GM21717 (cell line): ENCODE measurements around the gene ADGRA1.
"Not testable (repeated sequence)": the region's sequence is repeated elsewhere in the genome, so short reads cannot be mapped to it uniquely, and the experiment has no call there.

Source experiments
- ATAC-seq: cut with Tn5 transposase; IDR thresholded peaks from one replicate; pipeline ENCODE4 v1.9.1; 2021; ENCODE audit warnings: mild to moderate bottlenecking, moderate library complexity; ENCODE audit not compliant: unreplicated experiment

Gene ADGRA1, protein sequence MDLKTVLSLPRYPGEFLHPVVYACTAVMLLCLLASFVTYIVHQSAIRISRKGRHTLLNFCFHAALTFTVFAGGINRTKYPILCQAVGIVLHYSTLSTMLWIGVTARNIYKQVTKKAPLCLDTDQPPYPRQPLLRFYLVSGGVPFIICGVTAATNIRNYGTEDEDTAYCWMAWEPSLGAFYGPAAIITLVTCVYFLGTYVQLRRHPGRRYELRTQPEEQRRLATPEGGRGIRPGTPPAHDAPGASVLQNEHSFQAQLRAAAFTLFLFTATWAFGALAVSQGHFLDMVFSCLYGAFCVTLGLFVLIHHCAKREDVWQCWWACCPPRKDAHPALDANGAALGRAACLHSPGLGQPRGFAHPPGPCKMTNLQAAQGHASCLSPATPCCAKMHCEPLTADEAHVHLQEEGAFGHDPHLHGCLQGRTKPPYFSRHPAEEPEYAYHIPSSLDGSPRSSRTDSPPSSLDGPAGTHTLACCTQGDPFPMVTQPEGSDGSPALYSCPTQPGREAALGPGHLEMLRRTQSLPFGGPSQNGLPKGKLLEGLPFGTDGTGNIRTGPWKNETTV

DNA sequence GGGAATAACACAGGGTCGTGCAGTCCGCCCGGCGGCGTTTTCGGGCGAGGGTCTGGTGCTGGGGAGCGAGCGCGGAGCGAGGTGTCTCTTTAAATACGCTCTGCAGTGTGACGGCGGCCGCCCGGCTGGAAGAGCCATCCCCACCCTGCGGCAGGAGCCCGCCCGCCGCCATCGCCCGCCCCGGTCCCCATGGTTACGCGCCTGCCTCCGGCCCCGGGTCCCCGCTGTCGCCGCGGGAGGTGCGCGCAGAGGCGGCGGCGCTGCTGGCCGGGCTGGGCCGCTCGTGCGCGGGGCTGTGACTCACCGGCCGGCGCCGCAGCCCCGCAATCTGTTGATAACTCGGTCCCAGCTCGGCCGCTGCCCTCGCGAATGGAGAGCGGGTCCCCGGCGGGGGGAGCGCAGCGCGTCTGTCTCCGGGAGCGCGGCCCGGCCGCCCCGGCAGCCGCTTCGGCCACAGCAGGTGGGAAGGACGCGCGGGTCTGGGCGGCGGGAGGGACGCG, at the start of gene ADGRA1:
Gene ADGRA1, plus strand, starts transcription at position 246 of the 500 bp plus-strand sequence. CDS start 986 bp downstream, outside the sequence.
- no peak for ATAC-seq

DNA sequence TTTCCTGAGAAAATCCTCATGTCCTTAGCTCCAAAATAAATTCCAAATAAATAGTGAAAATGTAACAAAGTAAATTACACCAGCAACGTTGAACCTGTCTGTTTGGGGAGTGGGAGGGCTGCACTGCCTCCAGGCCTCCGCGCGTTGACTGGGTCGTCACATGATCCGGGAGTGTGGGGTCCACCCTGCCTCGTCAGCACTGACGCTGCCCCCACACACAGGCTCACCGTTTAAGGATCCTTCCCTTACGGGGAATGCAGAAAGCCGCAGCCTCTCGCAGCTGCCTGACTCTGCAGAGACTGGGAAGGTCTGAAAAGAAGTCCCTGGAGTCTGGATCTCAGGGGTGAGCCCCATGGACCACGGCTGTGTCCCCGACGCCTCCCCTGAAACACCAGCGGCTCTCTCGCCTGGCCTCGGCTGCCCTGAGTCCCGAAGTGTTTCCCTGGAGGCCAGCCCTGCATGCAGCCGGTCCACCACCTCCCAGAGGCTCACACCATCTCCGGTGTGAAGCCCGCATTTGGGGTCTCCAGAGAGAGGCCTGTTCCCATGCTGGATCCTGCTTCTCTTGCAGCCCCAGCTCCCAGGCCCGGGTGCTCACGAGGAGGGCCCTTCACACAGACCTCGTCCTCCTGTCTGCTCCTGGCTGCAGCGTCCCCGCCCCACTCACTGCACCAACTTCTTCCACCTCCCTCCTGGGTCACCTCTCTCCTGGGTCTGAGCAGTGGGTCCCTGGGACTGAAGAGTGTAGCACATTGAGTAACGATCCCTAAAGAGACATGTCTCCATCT, 49.5 kb upstream of the ADGRA1 start:
- ATAC-seq, result no peak

DNA sequence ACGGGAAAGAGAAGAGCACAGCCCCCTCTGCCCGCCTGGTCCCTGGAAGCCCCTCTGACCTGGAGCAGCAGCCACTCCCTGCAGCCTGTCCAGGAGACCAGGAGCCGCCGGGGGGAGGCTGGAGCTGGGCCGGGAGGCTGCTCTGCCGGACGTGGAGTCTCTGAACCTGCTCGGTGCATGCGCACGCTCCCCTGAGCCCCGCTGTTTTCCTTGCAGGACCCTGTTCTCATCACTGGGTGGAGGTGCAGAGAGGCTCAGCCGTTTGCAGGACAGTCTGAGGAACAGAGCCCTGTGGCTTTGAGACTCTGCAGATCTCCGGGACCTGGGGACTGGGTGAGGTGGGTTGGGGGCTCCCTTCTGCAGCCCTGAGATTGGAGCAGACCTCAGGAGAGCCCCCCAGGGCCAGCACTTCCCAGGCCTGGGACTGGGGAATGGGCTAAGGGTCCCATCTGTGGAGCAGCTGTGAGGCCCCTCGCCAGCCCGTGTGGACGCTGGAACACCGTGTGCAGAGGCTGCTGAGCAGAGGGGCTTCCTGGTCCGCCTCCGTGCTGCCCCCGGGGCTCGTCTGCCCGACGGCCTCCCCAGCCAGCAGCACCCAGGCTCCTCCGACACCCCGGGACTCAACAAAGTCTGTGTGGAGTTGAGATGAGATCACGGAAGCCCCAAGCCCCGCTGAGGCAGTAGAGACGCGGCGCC, 48.5 kb upstream of the ADGRA1 start:
- ATAC-seq, result no peak

DNA sequence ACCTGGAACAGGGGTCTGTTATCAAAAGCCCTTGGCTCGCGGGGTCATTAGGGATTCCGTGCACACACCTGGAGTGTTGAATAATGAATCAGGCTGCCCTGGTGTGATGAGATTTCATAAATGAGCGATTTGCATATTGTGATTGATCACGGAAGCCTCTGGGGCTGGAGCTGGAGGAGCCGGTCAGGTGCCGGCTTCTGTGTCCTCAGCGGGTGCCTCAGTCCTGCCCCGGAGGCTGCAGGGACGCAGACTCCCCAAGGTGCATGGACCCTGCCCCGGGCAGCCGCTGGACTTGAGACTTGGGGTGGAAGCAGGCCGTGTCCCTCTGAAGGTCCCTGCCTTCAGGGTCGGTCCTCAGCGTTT, 47.9 kb upstream of the ADGRA1 start:
- ATAC-seq, result no peak

DNA sequence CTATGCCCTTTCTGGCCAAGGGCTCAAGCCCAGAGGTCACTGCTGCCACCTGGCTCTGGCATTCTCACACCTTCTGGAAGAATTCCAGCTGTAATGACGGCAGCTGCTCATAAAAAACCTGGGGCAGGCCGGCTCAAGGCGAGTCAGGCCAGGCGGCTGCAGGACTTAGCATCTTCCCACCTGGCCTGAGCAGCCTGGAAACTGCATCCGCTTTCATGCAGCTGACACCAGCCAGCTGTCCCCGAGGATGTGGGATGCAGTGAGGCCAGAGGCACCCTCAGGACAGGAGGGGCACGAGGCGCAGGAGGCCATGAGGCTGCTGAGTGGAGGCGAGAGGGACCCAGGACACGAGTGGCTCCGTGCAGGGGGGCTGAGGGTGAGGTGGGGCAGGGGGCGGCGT, 47.5 kb upstream of the ADGRA1 start:
- ATAC-seq, result no peak

DNA sequence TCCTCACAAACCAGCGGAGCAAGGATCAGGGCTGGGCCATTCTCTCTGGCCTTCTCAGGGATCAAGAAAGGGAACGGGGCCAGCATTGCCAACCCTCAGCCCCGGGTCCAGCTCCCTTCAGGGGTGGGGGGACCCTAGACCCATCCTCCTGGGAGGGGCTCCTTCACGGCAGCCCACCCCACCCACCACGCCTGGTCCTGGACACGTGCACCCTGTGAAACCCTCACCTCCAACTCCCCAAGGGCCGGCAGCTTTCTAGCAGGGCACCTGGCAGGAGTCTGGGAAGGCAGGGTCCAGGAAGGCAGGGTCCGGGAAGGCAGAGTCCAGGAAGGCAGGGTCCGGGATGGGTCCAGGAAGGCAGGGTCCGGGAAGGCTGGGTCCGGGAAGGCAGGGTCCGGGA, 46.6 kb upstream of the ADGRA1 start:
- no peak for ATAC-seq

DNA sequence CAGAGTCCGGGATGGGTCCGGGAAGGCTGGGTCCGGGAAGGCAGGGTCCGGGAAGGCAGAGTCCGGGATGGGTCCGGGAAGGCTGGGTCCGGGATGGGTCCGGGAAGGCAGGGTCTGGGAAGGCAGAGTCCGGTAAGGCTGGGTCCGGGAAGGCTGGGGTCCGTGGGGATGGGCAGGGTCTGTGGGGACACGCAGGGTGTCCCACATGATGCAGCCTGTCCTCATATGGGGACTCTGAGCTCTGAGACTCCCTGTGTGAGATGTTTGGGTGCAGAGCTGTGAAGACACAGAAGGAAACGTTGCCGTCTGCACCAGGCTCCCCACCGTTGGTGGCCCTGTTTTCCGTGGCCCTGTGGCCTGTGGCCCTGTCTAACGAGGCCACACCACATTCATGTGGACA, 45.7 kb upstream of the ADGRA1 start:
- ATAC-seq, result no peak

DNA sequence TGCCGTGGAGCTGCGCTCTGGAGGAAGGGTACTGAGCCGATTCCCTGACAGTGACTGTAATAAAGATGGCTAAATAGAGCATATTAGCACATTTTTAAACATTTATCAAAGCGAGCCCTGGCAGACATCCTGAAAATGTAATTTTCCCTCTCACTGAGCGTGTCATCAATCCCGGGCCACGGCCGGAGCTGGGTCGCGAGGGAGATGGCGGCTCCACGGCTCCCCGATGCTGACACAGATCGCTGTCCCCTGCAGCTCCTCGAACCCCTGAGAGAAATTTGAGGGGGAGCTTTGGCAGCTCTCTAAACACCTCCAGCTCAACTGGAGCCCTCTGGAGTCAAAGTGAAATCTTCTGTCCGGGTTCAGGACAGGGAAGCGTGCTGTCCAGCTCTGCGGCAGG, 44.9 kb upstream of the ADGRA1 start:
- no peak for ATAC-seq

DNA sequence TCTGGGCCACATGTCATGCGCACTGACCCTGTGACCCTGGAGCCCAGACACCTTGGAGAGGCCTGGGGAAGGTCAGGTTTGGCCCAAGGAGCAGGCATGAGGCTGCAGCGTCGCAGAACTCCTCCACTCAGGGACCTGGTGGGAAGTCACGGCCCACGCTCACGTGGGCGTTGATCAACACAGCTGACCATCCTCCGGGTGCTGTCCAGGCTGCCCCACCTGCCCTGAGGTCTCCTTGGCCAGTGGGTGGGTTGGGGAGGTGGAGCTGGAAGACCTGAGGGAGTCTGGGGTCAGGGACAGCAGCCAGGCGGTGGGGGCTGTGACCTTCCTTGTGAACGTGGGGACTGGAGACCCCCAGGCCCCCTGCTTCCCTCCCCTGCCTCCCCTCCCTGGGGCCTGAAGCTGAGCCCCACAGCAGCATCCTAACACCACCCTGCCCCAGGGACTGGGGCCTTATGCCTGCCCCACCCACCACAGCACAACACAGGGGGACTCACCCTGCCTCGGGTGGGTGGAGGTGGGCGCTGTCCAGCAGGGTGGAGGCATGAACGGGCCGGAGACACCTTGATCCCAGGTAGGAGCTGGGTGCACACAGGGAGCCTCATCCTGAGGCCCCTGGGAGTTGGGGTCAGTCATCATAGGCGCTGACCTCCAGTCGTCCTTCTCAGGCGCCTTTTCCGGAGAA, 44.0 kb upstream of the ADGRA1 start:
- no peak for ATAC-seq

DNA sequence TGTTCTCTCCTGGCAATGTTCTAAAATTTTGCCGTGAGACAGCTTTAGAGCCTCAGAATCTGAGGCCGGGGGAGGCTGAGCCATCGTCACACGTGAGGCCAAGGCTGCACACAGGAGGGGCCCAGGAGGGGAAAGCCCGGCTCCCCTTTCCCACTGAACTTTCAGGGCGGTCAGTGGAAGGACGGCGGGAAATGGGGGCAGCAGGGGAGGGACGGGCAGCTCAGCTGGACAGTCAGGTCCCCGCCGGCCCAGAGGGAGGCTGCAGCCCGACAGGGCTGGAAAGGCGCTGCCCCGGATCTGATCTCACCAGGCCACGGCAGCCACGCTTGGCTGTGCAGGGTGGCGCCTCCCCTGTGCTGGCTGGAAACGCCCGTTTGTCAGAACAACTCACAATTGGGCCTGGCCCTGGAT, 43.3 kb upstream of the ADGRA1 start:
- ATAC-seq, result no peak

DNA sequence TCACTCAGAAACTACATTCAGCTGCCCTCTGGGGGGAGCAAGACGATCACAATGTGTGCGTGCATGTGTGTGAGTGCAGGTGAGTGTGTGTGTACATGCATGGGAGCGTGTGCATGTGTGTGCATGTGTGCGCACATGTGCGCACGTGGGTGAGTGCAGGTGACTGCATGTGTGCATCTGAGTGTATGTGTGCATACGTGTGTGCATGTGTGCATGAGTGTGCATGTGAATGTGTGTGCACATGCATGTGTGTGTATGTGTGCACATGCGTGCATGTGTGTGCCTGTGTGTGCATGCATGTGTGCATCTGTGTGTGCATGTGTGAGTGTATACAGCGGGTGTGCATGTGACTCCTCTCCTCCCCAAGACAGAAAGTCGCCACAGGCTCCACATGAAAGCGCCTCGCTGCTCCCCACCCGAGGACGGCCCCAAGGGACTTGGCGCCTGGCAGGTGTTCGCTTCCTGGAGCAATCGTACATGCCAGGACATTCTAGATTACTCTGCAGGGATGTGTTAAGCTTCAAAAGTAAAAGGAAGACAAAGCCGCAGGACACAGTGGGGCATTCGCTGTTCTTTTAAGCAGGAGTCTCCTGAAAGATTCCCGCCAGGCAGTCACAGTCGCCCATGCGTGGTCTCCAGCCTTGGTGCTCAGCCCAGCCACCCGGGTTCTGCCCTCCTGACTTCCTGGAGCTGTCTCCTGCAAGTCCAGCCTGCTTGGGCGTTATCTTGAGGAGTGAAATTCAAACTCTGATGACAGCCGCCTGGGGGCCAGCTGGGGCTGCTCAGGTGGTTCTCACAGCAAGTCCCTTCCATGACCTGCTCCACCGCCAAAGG, 42.0 kb upstream of the ADGRA1 start:
- no peak for ATAC-seq

DNA sequence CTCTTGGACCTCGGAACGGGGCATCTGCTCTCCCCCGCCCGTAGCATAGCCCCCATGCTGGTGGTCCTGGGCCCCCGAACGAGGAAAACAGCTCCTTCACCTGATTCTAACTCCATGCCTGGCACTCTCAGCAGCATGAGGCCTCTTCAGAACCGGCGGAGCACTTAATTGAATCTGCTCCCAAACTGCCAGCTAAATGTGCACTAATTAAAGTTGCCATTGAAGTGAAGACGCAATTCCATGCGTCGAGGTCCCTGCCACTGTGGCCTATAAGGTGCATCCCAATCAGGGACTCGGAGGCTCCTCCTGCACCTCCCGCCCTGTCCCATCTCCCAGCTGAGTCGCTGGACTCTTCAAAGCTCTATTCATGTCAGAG, 41.3 kb upstream of the ADGRA1 start:
- no peak for ATAC-seq

DNA sequence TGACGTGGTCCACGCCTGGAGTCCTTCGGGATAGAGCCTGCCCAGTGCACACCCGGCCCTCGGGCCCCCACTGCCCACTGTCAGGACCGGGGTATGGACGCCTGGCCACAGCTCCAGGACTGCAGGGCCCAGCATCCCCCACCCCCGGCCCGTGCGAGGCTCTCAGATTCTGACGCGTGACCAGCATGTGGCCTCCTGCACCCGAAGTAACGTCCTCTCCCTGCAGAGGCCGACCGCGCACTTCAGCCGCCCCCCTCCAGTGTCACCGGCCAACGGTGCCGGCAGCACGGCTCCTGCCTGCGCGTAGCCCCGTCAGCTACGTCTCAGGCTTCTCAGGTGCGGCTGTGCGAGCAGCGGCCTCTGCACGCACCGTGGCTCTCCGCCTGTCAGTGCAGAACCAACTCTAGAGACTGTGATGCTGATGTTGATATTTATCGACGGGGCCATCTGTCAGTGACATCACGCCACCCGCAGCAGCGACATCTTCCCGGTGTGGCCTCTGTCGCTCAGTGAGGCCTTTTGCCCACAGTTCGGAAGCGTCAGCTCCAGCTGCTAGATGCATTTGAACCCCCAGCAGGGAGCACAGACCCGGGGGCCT, 40.1 kb upstream of the ADGRA1 start:
- no peak for ATAC-seq

DNA sequence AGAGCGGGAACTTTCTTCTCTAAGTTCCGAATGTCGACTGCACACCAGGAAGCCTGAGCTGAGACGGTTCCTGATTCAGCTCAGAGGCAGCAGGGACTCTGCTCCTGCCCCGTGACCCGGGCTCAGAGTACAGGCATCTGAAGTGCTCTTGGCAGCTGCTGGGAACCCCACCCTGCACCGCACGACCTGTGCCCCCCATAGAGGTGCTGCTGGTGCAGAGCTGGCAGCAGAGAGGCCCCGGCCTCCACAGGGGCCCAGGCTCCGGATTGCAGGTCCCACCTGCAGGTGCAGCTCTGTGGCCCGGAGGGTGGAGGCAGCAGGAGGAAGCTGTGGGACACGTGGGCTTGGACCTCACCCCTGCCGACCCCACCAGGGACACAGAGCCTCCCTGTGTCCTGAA, 39.5 kb upstream of the ADGRA1 start:
- no peak for ATAC-seq

DNA sequence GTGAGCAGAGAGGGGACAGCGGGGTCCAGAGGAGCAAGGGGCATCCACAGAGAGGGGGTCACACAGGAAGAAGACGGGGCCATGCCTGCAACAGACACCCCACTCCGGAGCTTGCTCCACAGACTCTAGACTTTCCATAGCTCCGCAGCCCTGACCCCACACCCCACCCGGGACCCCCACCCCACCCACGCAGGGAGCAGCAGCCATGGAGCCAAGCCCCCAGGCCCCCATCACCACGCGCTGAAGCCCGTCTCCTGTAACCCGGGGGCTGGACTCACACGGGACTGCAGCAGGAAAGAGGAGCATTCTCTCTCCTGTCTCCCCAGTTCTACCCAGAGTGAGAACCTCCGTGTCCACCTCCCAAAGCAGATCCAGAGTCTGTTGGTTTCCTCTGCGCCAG, 38.8 kb upstream of the ADGRA1 start:
- ATAC-seq, result no peak

DNA sequence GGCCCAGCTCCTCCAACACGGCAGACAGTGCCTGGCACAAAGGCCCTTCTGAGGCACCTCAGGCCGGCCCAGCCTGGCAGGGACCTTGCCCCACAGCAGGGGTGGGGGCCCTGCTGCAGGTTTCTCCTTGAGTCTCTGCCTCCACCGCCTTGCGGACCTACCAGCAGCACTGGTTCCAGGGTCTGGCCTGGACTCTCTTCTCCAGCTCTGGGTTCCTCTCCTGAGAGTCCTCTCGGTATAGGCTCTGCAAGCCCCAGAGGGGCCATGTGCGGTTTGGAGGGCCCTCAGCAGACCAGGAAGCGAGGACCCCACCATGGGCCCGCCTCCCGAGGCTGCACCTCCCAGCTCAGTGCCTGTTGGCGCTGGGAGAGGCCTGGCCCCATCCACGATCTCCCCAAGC, 38.1 kb upstream of the ADGRA1 start:
- no peak for ATAC-seq

DNA sequence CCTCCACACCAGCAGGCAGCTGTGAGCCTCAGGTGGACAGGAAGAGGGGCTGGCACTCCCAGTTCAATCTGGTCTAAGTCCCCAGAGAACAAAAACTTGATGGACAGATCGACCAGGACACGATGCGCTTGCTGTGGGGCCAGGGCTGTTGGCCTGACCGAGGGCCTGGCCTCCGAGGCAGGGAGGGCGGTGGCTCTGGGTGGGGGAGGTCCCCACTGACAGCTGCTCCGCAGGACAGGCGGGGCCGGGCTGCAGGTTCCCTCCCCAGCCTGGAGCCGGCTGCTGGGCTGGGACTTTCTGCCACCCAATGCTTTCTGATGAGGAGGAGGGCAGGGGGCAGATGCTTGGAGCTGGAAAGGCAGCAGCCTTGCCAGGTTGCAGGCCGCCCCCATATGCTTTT, 37.4 kb upstream of the ADGRA1 start:
- ATAC-seq, result no peak

DNA sequence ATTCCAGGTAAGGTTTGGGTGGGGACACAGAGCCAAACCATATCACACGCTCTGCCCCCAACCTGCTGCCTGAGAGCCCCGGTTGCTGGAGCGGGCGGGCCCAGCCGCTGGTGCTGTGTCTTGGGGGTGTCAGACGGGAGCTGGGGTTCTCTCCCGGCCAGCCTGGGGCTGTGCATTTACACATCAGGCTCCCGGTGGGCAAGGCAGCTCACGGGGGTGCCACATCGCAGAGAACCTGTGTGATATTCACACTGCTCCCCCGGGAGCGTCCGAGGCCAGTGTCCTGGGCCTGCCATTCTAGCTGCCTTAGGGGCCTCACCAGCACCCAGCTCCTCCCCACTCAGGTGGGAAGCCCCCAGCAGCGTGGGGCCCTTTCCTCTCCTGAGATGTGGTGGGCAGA, 35.6 kb upstream of the ADGRA1 start:
- ATAC-seq, result no peak

DNA sequence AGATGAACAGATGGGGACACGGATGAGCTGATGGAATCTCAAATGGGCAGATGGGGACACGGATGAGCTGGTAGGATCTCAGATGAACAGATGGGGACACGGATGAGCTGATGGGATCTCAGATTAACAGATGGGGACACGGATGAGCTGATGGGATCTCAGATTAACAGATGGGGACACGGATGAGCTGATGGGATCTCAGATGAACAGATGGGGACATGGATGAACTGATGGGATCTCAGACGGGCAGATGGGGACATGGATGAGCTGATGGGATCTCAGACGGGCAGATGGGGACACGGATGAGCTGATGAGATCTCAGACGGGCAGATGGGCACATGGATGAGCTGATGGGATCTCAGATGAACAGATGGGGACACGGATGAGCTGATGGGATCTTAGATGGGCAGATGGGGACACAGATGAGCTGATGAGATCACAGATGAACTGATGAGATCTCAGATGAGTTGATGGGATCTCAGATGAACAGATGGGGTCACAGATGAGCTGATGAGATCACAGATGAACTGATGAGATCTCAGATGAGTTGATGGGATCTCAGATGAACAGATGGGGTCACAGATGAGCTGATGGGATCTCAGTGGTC, 34.1 kb upstream of the ADGRA1 start:
- not testable (repeated sequence) for ATAC-seq
